Measurements from ENCODE around the gene IFNK. TPM values are rescaled to one million over a fixed set of nuclear protein-coding genes. Genes with fewer than 3 reads are reported as not detected.
A peak's percentile ranks its signal among the peaks of the same experiment; 100 is the strongest.

The IFNK gene
- total RNA-seq, 2 experiments from 2014 or later: not detected

DNA sequence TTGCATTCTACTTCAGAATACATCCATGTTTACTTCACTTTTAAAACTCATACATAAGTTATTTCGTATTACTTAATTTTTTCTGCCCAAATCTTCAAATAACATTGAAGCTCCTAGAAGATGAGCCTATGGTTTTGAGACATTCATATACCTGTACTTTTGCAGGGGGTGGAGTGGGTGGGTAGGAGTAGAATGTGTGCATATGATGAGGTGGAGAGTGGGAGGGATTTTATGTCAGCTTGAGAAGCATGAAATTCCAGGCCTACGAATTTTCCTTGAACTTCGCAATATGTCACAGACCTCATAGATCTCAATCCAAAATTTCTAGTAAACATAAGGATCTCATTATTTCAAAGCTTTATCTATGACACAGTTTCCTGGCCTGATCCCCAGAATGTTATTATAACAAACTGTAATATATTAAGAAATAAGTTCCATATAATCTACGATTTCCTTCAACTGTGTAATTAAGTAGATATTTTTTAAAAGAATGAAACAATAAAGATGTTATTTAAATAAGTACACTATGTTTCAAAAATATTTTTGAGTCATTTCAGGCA lies 25.2 kb downstream of the IFNK start:
- Mint-ChIP-seq H3K36me3 (ENCODE audit: low read depth) (peaks cover 19% of the 10 kb centered on the region), H3K27me3 (no peaks in the 10 kb centered on the region), H3K9me3 (no peaks in the 10 kb centered on the region), H3K4me1 (no peaks in the 10 kb centered on the region), H3K27ac (no peak overlapping the region), H3K4me3 (no peak overlapping the region)
- CTCF ChIA-PET: no interaction called here
- POLR2A ChIA-PET: no interaction called here
- DNase-seq: no peak

- Mint-ChIP-seq H3K4me3 (no peak overlapping the region), H3K27me3 (no peaks in the 10 kb centered on the region), H3K9me3 (no peaks in the 10 kb centered on the region), H3K36me3 (ENCODE audit: low read depth) (peaks cover 26% of the 10 kb centered on the region), H3K4me1 (no peaks in the 10 kb centered on the region), H3K27ac (no peak overlapping the region)
- no peak for DNase-seq
- POLR2A ChIA-PET: no interaction called here
- CTCF ChIA-PET: no interaction called here
Observed at GRCh38 chr9:27554712-27555111, 30.6 kb downstream of the IFNK start.

DNA sequence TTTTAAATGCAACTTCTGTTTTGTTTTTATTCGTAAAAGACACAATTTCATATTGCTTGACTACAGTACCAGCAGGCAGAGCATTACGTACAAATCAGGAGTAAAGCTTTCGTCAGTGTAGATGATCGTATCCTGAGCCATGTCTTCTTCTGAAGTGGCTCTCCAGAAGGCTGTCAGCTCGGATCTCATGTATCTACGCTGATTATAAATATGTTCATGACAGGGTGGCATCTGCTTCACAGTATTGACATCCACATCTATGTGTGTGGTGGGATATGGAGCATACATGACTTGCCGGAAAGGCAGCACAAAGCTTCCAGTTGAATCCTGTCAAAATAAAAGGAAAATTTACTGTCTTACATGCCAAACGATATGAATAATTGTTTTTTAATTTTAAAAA lies 32.4 kb downstream of the IFNK start:
- Mint-ChIP-seq H3K27me3 (no peaks in the 10 kb centered on the region), H3K4me1 (no peaks in the 10 kb centered on the region), H3K36me3 (ENCODE audit: low read depth) (peaks cover 30% of the 10 kb centered on the region), H3K4me3 (no peak overlapping the region), H3K27ac (no peak overlapping the region), H3K9me3 (no peaks in the 10 kb centered on the region)
- ChIA-PET POLR2A (no interaction called here), CTCF (interaction anchor here (0.7 to 1.0 kb wide), 2 partner anchors 17 to 19 kb away, joined by 3 read pairs; partner anchors contain the start of gene C9orf72)
- no peak for DNase-seq

GRCh38 chr9:27558307-27558706 lies 34.2 kb downstream of the IFNK start:
- peaks cover 28% of the 10 kb centered on the region for H3K36me3 Mint-ChIP-seq (ENCODE audit: low read depth)
- POLR2A ChIA-PET: no interaction called here
- no peak overlapping the region for H3K4me3 Mint-ChIP-seq
- no peaks in the 10 kb centered on the region for H3K9me3 Mint-ChIP-seq
- CTCF ChIA-PET: no interaction called here
- H3K27me3 Mint-ChIP-seq: no peaks in the 10 kb centered on the region
- H3K27ac Mint-ChIP-seq: no peak overlapping the region
- no peak for DNase-seq
- H3K4me1 Mint-ChIP-seq: peaks cover 2% of the 10 kb centered on the region

- POLR2A ChIA-PET: no interaction called here
Observed at GRCh38 chr9:27560457-27560856, 36.4 kb downstream of the IFNK start.

GRCh38 chr9:27561685-27562084 lies 37.6 kb downstream of the IFNK start:
- Mint-ChIP-seq H3K4me3 (no peak overlapping the region), H3K9me3 (no peaks in the 10 kb centered on the region), H3K27ac (no peak overlapping the region), H3K36me3 (ENCODE audit: low read depth) (peaks cover 35% of the 10 kb centered on the region), H3K27me3 (no peaks in the 10 kb centered on the region), H3K4me1 (peaks cover 31% of the 10 kb centered on the region)
- no peak for DNase-seq
- POLR2A ChIA-PET: no interaction called here
- CTCF ChIA-PET: no interaction called here

More at GRCh38 chr9:27560457-27560856, 36.4 kb downstream of the IFNK start:
- Mint-ChIP-seq H3K36me3 (ENCODE audit: low read depth) (peaks cover 26% of the 10 kb centered on the region), H3K4me3 (no peak overlapping the region), H3K4me1 (peaks cover 20% of the 10 kb centered on the region), H3K27me3 (no peaks in the 10 kb centered on the region), H3K27ac (no peak overlapping the region), H3K9me3 (no peaks in the 10 kb centered on the region)
- DNase-seq: no peak
- CTCF ChIA-PET: interaction anchor here (1.0 to 1.1 kb wide), 2 partner anchors 12 to 31 kb away, joined by 3 read pairs; partner anchors contain the start of genes C9orf72 and MOB3B

DNA sequence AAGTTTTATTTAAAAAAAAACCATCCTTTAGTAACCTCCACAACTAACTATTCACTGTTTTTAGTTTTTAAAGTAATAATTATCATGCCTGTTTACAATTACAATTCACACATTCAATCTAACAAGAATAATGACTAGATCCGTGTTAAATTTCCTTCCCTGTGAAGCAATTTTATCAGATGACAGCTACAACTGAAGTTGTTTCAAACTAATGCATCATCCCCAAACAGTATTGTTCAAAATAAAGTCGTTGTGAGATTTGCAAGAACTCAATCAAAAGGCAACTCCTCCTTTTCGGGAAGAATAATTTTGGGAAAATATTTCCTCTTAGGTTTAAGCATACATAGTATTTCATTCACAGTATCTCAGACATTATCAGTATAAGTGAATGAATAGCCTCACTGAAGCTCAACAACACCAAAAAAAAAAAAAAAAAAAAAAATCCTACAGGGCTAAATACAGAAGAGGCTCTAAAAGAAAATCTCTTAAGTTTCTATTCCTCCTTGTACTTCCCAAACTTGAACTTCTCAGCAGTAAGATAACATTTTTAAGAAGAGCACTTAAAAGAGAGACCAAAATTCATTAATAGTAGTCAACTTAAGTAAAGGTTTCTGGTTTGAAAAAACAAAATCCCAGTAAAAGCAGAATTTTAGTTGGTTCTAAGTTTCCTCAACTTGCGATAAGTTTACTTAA lies 39.8 kb downstream of the IFNK start:
- no peak overlapping the region for H3K4me3 Mint-ChIP-seq
- no peaks in the 10 kb centered on the region for H3K27me3 Mint-ChIP-seq
- no peaks in the 10 kb centered on the region for H3K9me3 Mint-ChIP-seq
- DNase-seq: no peak
- H3K4me1 Mint-ChIP-seq: peaks cover 38% of the 10 kb centered on the region
- H3K36me3 Mint-ChIP-seq (ENCODE audit: low read depth): peaks cover 44% of the 10 kb centered on the region
- H3K27ac Mint-ChIP-seq: peak overlapping the region; percentile 19
- CTCF ChIA-PET: interaction anchor here (1.7 kb wide), 1 partner anchor 11 kb away, joined by 4 read pairs; no protein-coding TSS in a partner anchor
- POLR2A ChIA-PET: no interaction called here

GRCh38 chr9:27564670-27565069 lies 40.6 kb downstream of the IFNK start:
- Mint-ChIP-seq H3K4me1 (peaks cover 38% of the 10 kb centered on the region), H3K9me3 (no peaks in the 10 kb centered on the region), H3K36me3 (ENCODE audit: low read depth) (peaks cover 44% of the 10 kb centered on the region), H3K27ac (peak overlapping the region; percentile 81), H3K27me3 (no peaks in the 10 kb centered on the region), H3K4me3 (peak overlapping the region; percentile 14)
- POLR2A ChIA-PET: interaction anchor here (0.5 kb wide), 1 partner anchor 95 kb away, joined by 4 read pairs; no protein-coding TSS in a partner anchor
- no peak for DNase-seq
- CTCF ChIA-PET: no interaction called here

GRCh38 chr9:27565696-27566095 lies 41.6 kb downstream of the IFNK start:
- peak overlapping the region; percentile 78 for H3K27ac Mint-ChIP-seq
- H3K9me3 Mint-ChIP-seq: no peaks in the 10 kb centered on the region
- no peaks in the 10 kb centered on the region for H3K27me3 Mint-ChIP-seq
- peaks cover 39% of the 10 kb centered on the region for H3K4me1 Mint-ChIP-seq
- no peak for DNase-seq
- CTCF ChIA-PET: interaction anchor here (0.7 kb wide), 1 partner anchor 77 kb away, joined by 4 read pairs; no protein-coding TSS in a partner anchor
- peaks cover 44% of the 10 kb centered on the region for H3K36me3 Mint-ChIP-seq (ENCODE audit: low read depth)
- H3K4me3 Mint-ChIP-seq: no peak overlapping the region
- POLR2A ChIA-PET: no interaction called here

- ChIA-PET CTCF (no interaction called here), POLR2A (no interaction called here)
- Mint-ChIP-seq H3K36me3 (ENCODE audit: low read depth) (peaks cover 41% of the 10 kb centered on the region), H3K27ac (peak overlapping the region; percentile 6), H3K4me1 (peaks cover 42% of the 10 kb centered on the region), H3K9me3 (no peaks in the 10 kb centered on the region), H3K27me3 (no peaks in the 10 kb centered on the region), H3K4me3 (no peak overlapping the region)
- no peak for DNase-seq
Observed at GRCh38 chr9:27566118-27566517, 42.0 kb downstream of the IFNK start.

DNA sequence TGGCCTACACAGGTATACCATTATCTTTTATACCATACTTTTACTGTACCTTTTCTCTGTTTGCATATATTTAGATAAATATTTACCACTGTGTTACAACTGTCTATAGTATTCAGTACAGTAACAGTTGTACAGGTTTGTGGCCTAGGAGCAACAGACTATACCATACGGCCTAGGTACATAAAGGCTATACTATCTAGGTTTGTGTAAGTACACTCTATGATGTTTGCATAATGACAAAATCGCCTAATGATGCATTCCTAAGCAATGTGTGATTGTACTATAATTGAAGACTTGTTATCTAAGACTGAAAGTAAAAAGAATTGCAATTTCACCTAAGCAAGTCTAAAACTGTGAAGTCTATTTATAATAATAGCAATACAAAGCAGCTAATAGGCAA lies 45.3 kb downstream of the IFNK start:
- CTCF ChIA-PET: no interaction called here
- Mint-ChIP-seq H3K27ac (no peak overlapping the region), H3K4me3 (no peak overlapping the region), H3K27me3 (no peaks in the 10 kb centered on the region), H3K36me3 (ENCODE audit: low read depth) (peaks cover 26% of the 10 kb centered on the region), H3K9me3 (no peaks in the 10 kb centered on the region), H3K4me1 (peaks cover 54% of the 10 kb centered on the region)
- DNase-seq: no peak
- POLR2A ChIA-PET: interaction anchor here (0.6 kb wide), 1 partner anchor 216 kb away, joined by 3 read pairs; no protein-coding TSS in a partner anchor

- Mint-ChIP-seq H3K36me3 (ENCODE audit: low read depth) (peaks cover 18% of the 10 kb centered on the region), H3K27ac (no peak overlapping the region), H3K9me3 (no peaks in the 10 kb centered on the region), H3K27me3 (no peaks in the 10 kb centered on the region), H3K4me3 (no peak overlapping the region), H3K4me1 (peaks cover 43% of the 10 kb centered on the region)
- no peak for DNase-seq
- POLR2A ChIA-PET: no interaction called here
- CTCF ChIA-PET: no interaction called here
Observed at GRCh38 chr9:27571011-27571410, 46.9 kb downstream of the IFNK start.

DNA sequence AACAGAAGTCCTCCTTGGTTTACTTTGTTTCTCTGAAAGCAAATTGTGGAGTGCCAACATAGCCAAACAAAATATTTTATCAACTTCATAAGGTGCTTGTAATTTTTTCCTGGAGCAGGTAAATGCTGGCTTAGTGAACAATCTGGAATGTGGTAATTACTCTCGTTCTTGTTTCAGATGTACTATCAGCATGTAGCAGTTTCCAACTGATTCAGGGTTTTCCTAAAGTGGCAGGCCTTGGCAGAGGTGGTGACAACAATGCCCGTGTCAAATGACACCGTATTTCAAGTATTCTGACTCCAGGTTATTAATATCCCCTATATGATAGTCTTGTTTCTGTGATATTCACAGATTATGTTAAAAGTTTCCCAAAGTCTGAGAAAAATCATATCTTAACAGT lies 48.0 kb downstream of the IFNK start:
- POLR2A ChIA-PET: no interaction called here
- peaks cover 35% of the 10 kb centered on the region for H3K4me1 Mint-ChIP-seq
- H3K27me3 Mint-ChIP-seq: no peaks in the 10 kb centered on the region
- H3K36me3 Mint-ChIP-seq (ENCODE audit: low read depth): peaks cover 9% of the 10 kb centered on the region
- H3K27ac Mint-ChIP-seq: peak overlapping the region; percentile 100
- no peaks in the 10 kb centered on the region for H3K9me3 Mint-ChIP-seq
- H3K4me3 Mint-ChIP-seq: peak overlapping the region; percentile 90
- CTCF ChIA-PET: interaction anchor here (0.9 to 1.3 kb wide), 3 partner anchors 12 to 193 kb away, joined by 3 read pairs; no protein-coding TSS in a partner anchor
- DNase-seq: no peak

Measured in activated CD4-positive, alpha-beta T cell treated with anti-CD3 and anti-CD28 coated beads, Interleukin-2, amount 10 ng/mL, durations not matched to agents 7 days and 5 days (primary cell).